B cell (primary cell): ENCODE results near the gene CWC27. TPM values are rescaled to one million over a fixed set of nuclear protein-coding genes. Genes with fewer than 3 reads are reported as not detected.

Source experiments
- ATAC-seq: fragments of 200-7000 bp; cut with Tn5 transposase; one replicate; pipeline ENCODE4 v1.10.0; 2021; ENCODE audit warnings: low read depth, mild to moderate bottlenecking, moderate number of reproducible peaks, moderate library complexity
- CTCF ChIA-PET: fragments of 350-600 bp; sonication (Branson Sonifier 250); formaldehyde crosslinking; loops from one replicate; lab custom pipeline; 2021; ENCODE audit warnings: antibody characterized with exemption, inconsistent platforms; lab: Charles Lee
- POLR2A ChIA-PET: fragments of 350-600 bp; sonication (Branson Sonifier 250); formaldehyde crosslinking; loops from one replicate; lab custom pipeline; 2021; ENCODE audit warnings: antibody characterized with exemption; lab: Charles Lee
- DNase-seq: peaks from one replicate; pipeline ENCODE4 v3.0.0; 2013
- H2AFZ ChIP-seq: 2 replicates; pipeline ENCODE4 v1.6.1; 2012; ENCODE audit warnings: mild to moderate bottlenecking, low read depth, low read length; ENCODE audit not compliant: insufficient read depth, poor library complexity, severe bottlenecking
- H3K27ac ChIP-seq, 2 donors: 1 replicate in 1 of 2; 2 replicates in 1 of 2; pipeline ENCODE4 v1.5.1; 2012 to 2013; ENCODE audit warnings: low read length in 2 of 2, mild to moderate bottlenecking in 2 of 2, moderate library complexity in 1 of 2
- H3K27me3 ChIP-seq, 4 experiments: fragments of 200-600 bp in 1 of 4; sonication (generic) in 1 of 4; replicated peaks in 1 of 4; 1 replicate in 2 of 4; 2 replicates in 2 of 4; pipeline versions ENCODE4 v1.6.1 to v1.7.0; 2013 to 2016; ENCODE audit warnings: low read length in 3 of 4, mild to moderate bottlenecking in 2 of 4, mixed read lengths in 1 of 4, moderate library complexity in 1 of 4; ENCODE audit not compliant: insufficient read depth in 4 of 4, control insufficient read depth in 3 of 4; ENCODE audit errors: control extremely low read depth in 1 of 4
- H3K36me3 ChIP-seq, 2 experiments: replicated peaks in 1 of 2; 1 replicate in 1 of 2; 2 replicates in 1 of 2; pipeline versions ENCODE4 v1.6.1 to v1.7.1; 2013; ENCODE audit warnings: low read length in 1 of 2; ENCODE audit not compliant: insufficient read depth in 2 of 2, control insufficient read depth in 1 of 2; ENCODE audit errors: control extremely low read depth in 1 of 2, extremely low read depth in 1 of 2
- H3K4me1 ChIP-seq, 2 donors: fragments of 200-600 bp in 1 of 2; sonication (generic) in 1 of 2; 1 replicate in 1 of 2; 2 replicates in 1 of 2; pipeline versions ENCODE4 v1.5.1 to v1.6.1; 2013 to 2017; ENCODE audit warnings: low read length in 2 of 2; ENCODE audit not compliant: control insufficient read depth in 2 of 2, insufficient read depth in 2 of 2
- H3K4me2 ChIP-seq: replicated peaks from 2 replicates; pipeline ENCODE3; 2012; ENCODE audit warnings: mild to moderate bottlenecking, low read depth, low read length; ENCODE audit not compliant: poor library complexity, severe bottlenecking
- H3K4me3 ChIP-seq, 5 experiments: fragments of 200-600 bp in 1 of 5; sonication (generic) in 1 of 5; 1 replicate in 3 of 5; 2 replicates in 2 of 5; pipeline versions ENCODE4 v1.5.1 to v1.7.0; 2011 to 2016; ENCODE audit warnings: low read length in 4 of 5, mild to moderate bottlenecking in 4 of 5, low read depth in 2 of 5, control low read depth in 1 of 5, moderate library complexity in 1 of 5; ENCODE audit not compliant: insufficient read depth in 1 of 5; ENCODE audit errors: control extremely low read depth in 1 of 5, extremely low read depth in 1 of 5
- H3K79me2 ChIP-seq: fragments of 200-600 bp; sonication (generic); one replicate; pipeline ENCODE4 v1.6.0; 2016; ENCODE audit warnings: low read length; ENCODE audit not compliant: control insufficient read depth, insufficient read depth
- H3K9ac ChIP-seq: fragments of 200-600 bp; sonication (generic); 2 replicates; pipeline ENCODE4 v1.6.1; 2017; ENCODE audit warnings: mild to moderate bottlenecking, low read length, moderate library complexity
- H3K9me3 ChIP-seq, 3 donors: one replicate each; pipeline versions ENCODE4 v1.6.1 to v1.7.1; 2013; ENCODE audit warnings: low read length in 2 of 3; ENCODE audit not compliant: control insufficient read depth in 2 of 3, insufficient read depth in 1 of 3; ENCODE audit errors: control extremely low read depth in 1 of 3
- H4K20me1 ChIP-seq: 2 replicates; pipeline ENCODE4 v1.6.0; 2012; ENCODE audit warnings: mild to moderate bottlenecking, low read length; ENCODE audit not compliant: insufficient read depth, control insufficient read depth, poor library complexity, severe bottlenecking
- H3K27ac Mint-ChIP-seq: one replicate; pipeline ENCODE4 v1.8.0; 2021; ENCODE audit warnings: mixed read lengths
- H3K27me3 Mint-ChIP-seq: one replicate; pipeline ENCODE4 v1.8.0; 2021; ENCODE audit warnings: mixed read lengths
- H3K4me1 Mint-ChIP-seq: one replicate; pipeline ENCODE4 v1.8.0; 2021; ENCODE audit warnings: mixed read lengths
- H3K4me3 Mint-ChIP-seq: one replicate; pipeline ENCODE4 v1.8.0; 2021; ENCODE audit warnings: mixed read lengths
- H3K9me3 Mint-ChIP-seq: one replicate; pipeline ENCODE4 v1.8.0; 2022; ENCODE audit warnings: mixed read lengths; ENCODE audit not compliant: insufficient read depth
- CTCF ChIP-seq: fragments of 200-600 bp; IDR thresholded peaks from one replicate; pipeline ENCODE4 v1.8.0; 2022; ENCODE audit warnings: antibody characterized with exemption, mild to moderate bottlenecking
- EZH2 ChIP-seq: IDR thresholded peaks from 2 replicates; pipeline ENCODE4 v1.6.1; 2012; ENCODE audit warnings: borderline replicate concordance, low read depth, mild to moderate bottlenecking, moderate library complexity, low read length; ENCODE audit not compliant: insufficient read depth, poor library complexity, severe bottlenecking
- WGBS: methylation state at CpG from one replicate; pipeline ENCODE4 v1.1.5; 2013; ENCODE audit warnings: missing lambda C conversion rate; ENCODE audit not compliant: insufficient coverage; 5-methylcytosine and 5-hydroxymethylcytosine counted together
- intact Hi-C: fragments of 100-400 bp; cut with micrococcal nuclease; formaldehyde crosslinking; loops from one replicate; pipeline ENCODE4 v1.10.0; 2022
- polyA plus RNA-seq: library from polyadenylated mRNA; depleted of rRNA; stranded (reverse); fragments of >200 nt; gene quantifications from 2 replicates; pipeline ENCODE4 v1.2.3, GENCODE V29; 2012
- total RNA-seq, 2 donors: library from RNA; stranded (reverse); fragments of 120-200 nt in 1 of 2; gene quantifications; 1 replicate in 1 of 2; 2 replicates in 1 of 2; pipeline versions ENCODE4 v1.2.3 to v1.2.4, GENCODE V29; 2013 to 2022

CWC27 gene
- total and polyA plus RNA-seq, 2 donors (not counting 1 experiment from before 2014, with no cell fraction given): 6.6 to 30.5 TPM

GRCh38 chr5:64790210-64790609 lies 21.5 kb downstream of the CWC27 start:
- no peak for ATAC-seq

DNA sequence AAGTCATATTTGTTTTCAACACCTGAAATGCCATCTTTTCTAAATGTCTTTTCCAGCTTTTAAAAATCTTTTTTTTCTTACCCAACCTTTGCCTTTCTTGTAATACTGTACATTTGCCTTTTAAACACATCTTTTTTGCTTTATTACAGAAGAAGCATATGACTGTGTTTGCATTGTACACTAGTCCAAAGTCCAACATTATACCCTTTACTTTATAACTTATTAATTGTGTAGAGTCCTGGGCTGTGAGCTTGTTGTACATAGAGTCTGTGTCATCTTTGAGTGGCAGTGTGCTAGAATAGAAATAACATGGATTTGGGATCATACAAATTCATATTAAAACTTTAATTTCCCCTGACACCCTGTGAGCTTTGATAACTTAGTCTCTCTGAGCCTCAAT lies 23.7 kb downstream of the CWC27 start:
- Histone ChIP-seq H3K9ac (no peak overlapping the region), H3K4me3 (no peak overlapping the region), H3K27me3 (no peaks in the 10 kb centered on the region), H3K36me3 (peaks cover 7 to 13% of the 10 kb centered on the region in 2 experiments), H2AFZ (no peak overlapping the region), H3K4me2 (no peak overlapping the region), H3K9me3 (no peaks in the 10 kb centered on the region), H3K27ac (no peak overlapping the region), H3K79me2 (no peaks in the 10 kb centered on the region), H3K4me1 (no peaks in the 10 kb centered on the region), H4K20me1 (no peaks in the 10 kb centered on the region)
- Mint-ChIP-seq H3K27me3 (no peaks in the 10 kb centered on the region), H3K4me3 (no peak overlapping the region), H3K9me3 (no peaks in the 10 kb centered on the region), H3K4me1 (no peaks in the 10 kb centered on the region), H3K27ac (no peak overlapping the region)
- ATAC-seq: no peak
- ChIA-PET POLR2A (no interaction called here), CTCF (no interaction called here)
- no peak for DNase-seq
- no peak for TF ChIP-seq CTCF
- intact Hi-C loops: no loop called here

More at GRCh38 chr5:64790210-64790609, 21.5 kb downstream of the CWC27 start:
- H3K27me3 Mint-ChIP-seq: no peaks in the 10 kb centered on the region
- TF ChIP-seq CTCF (no peak), EZH2 (no peak)
- H3K27me3 ChIP-seq: no peaks in the 10 kb centered on the region
- no peaks in the 10 kb centered on the region for H4K20me1 ChIP-seq
- H3K4me1 Mint-ChIP-seq: no peaks in the 10 kb centered on the region
- no peak for DNase-seq
- intact Hi-C loops: no loop called here
- no peak overlapping the region for H2AFZ ChIP-seq
- no peaks in the 10 kb centered on the region for H3K9me3 Mint-ChIP-seq
- H3K9me3 ChIP-seq: no peaks in the 10 kb centered on the region
- H3K4me3 Mint-ChIP-seq: no peak overlapping the region
- H3K36me3 ChIP-seq: peaks cover 8 to 20% of the 10 kb centered on the region in 2 experiments
- no peak overlapping the region for H3K27ac Mint-ChIP-seq
- no CpG with 5 or more reads among the region's 1 CpG for WGBS
- H3K4me1 ChIP-seq: no peaks in the 10 kb centered on the region
- H3K79me2 ChIP-seq: no peaks in the 10 kb centered on the region
- ChIA-PET POLR2A (no interaction called here), CTCF (no interaction called here)
- no peak overlapping the region for H3K9ac ChIP-seq
- H3K4me2 ChIP-seq: no peak overlapping the region
- no peak overlapping the region for H3K4me3 ChIP-seq
- no peak overlapping the region for H3K27ac ChIP-seq
